Activated naive CD4-positive, alpha-beta T cell treated with anti-CD3 and anti-CD28 coated beads, Interleukin-2, amount 50 U/mL, for 24 hours (primary cell): ENCODE results near the gene TEX50.
A peak's percentile ranks its signal among the peaks of the same experiment; 100 is the strongest.
"Not testable (repeated sequence)": the region's sequence is repeated elsewhere in the genome, so short reads cannot be mapped to it uniquely, and the experiment has no call there.

Experiments used
- H3K27ac Mint-ChIP-seq: one replicate; pipeline ENCODE4 v1.8.0; 2021; ENCODE audit warnings: mild to moderate bottlenecking, mixed read lengths
- H3K27me3 Mint-ChIP-seq: one replicate; pipeline ENCODE4 v1.8.0; 2021; ENCODE audit warnings: mixed read lengths
- H3K36me3 Mint-ChIP-seq: one replicate; pipeline ENCODE4 v1.8.0; 2021; ENCODE audit warnings: mixed read lengths
- H3K4me1 Mint-ChIP-seq: one replicate; pipeline ENCODE4 v1.8.0; 2021; ENCODE audit warnings: mixed read lengths
- H3K4me3 Mint-ChIP-seq: one replicate; pipeline ENCODE4 v1.8.0; 2021; ENCODE audit warnings: mild to moderate bottlenecking, mixed read lengths
- H3K9me3 Mint-ChIP-seq: one replicate; pipeline ENCODE4 v1.8.0; 2021; ENCODE audit warnings: mixed read lengths

Gene TEX50

DNA sequence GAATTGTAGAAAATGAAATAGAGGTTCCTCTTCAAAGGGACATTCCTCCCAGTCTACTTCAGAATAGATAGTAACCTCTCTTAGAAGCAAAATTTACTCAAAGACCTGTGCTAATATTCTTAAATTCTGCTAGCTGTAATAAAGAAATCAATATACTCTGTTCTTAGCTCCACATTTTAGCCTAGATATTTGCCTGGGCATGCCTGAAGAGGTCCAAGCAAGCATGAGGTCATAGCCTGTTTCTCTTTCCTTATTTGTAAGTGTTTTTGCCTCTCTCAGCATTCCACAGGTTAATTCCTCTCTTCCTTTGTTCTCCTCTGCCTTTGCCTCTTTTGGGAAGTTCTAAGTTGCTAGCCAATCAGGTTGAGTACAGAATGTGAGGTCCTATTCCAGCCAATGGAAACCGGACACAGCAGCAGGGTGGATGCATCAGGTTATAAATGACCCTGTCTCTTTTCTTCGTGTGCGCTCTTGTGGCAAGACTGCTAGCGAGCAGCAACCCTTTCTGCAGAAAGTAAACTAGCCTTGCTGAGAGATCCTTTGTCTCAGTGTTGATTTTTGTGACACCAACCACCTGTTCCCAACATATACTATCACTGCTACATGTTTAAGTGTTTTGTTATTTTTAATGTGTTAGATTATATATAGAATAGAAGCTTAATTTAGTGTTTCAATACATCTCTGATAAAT is 7.5 kb downstream of the TEX50 start:
- not testable (repeated sequence) for H3K27me3 Mint-ChIP-seq, H3K4me3 Mint-ChIP-seq

GRCh38 chr1:173646656-173647055 is 11.5 kb downstream of the TEX50 start:
- no peak overlapping the region for H3K4me3 Mint-ChIP-seq
- H3K36me3 Mint-ChIP-seq, result no peaks in the 10 kb centered on the region
- peaks cover 4% of the 10 kb centered on the region for H3K27me3 Mint-ChIP-seq
- H3K9me3 Mint-ChIP-seq, result no peaks in the 10 kb centered on the region
- no peaks in the 10 kb centered on the region for H3K4me1 Mint-ChIP-seq
- no peak overlapping the region for H3K27ac Mint-ChIP-seq

More for the DNA sequence above, 7.5 kb downstream of the TEX50 start:
- H3K27ac Mint-ChIP-seq, H3K36me3 Mint-ChIP-seq, H3K4me1 Mint-ChIP-seq, H3K9me3 Mint-ChIP-seq: not testable (repeated sequence)

DNA sequence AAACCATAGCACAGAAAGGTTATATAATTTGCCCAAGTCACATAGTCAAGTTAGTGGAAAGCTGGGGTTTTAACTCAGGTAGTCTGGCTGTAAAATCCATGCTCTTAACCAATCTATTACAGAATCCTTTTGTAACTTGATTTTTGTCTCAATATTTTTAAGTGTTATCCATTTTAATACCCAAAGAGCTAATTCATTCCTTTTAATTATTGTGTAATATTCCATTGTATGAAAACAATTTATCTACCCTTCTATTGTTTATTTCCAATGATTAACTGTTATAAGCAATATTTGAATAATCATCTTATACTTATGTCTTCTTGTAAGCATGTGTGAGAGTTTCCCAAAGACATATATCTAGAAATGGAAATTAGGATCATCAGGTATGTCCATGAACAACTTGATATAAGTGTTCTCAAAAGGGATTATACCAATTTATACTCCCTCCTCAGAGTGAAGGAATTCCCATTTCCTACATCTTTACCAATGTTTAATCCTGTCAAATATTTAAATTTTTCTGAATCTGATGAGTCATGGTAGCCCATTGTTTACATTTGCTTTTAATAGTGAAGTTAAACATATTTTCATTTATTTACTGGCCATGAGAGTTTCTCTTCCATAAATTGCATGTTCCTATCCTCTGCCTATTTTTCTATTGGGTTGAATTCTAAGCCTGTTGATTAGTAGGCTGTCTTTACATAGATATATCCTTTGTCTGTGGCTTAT is 13.9 kb downstream of the TEX50 start:
- no peak overlapping the region for H3K27ac Mint-ChIP-seq
- H3K27me3 Mint-ChIP-seq, result peaks cover 4% of the 10 kb centered on the region
- H3K9me3 Mint-ChIP-seq, result no peaks in the 10 kb centered on the region
- H3K4me3 Mint-ChIP-seq, result no peak overlapping the region
- H3K36me3 Mint-ChIP-seq, result no peaks in the 10 kb centered on the region
- H3K4me1 Mint-ChIP-seq, result no peaks in the 10 kb centered on the region

GRCh38 chr1:173660306-173660705 is 25.2 kb downstream of the TEX50 start:
- no peaks in the 10 kb centered on the region for H3K9me3 Mint-ChIP-seq
- H3K4me1 Mint-ChIP-seq, result no peaks in the 10 kb centered on the region
- H3K27me3 Mint-ChIP-seq, result peaks cover 3% of the 10 kb centered on the region
- H3K4me3 Mint-ChIP-seq, result no peak overlapping the region
- H3K27ac Mint-ChIP-seq, result no peak overlapping the region
- H3K36me3 Mint-ChIP-seq, result no peaks in the 10 kb centered on the region

DNA sequence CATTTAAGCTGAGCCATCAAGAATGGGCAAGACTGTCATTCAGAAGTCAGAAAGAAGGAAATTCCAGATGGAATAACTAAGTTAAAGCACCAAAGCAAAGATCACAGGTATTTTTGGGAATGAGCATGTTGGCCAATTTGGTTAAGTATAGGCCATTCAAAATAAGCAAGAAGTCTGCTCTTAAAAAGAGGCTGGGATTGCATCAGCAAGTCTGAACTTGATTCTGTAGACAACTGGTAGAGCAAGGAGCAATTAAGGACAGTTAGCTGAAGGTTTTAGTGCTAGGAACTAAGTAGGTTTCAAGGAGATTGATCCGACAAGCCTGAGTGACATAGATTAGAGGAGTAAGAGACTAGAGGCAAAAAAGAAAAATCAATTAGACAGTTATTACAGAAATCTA is 26.1 kb downstream of the TEX50 start:
- H3K27me3 Mint-ChIP-seq, result peaks cover 1% of the 10 kb centered on the region
- H3K36me3 Mint-ChIP-seq, result no peaks in the 10 kb centered on the region
- no peak overlapping the region for H3K27ac Mint-ChIP-seq
- H3K9me3 Mint-ChIP-seq, result no peaks in the 10 kb centered on the region
- no peak overlapping the region for H3K4me3 Mint-ChIP-seq
- H3K4me1 Mint-ChIP-seq, result no peaks in the 10 kb centered on the region

GRCh38 chr1:173661763-173662162 is 26.6 kb downstream of the TEX50 start:
- Mint-ChIP-seq H3K27ac (no peak overlapping the region), H3K27me3 (peaks cover 1% of the 10 kb centered on the region), H3K9me3 (no peaks in the 10 kb centered on the region), H3K4me3 (no peak overlapping the region), H3K36me3 (no peaks in the 10 kb centered on the region), H3K4me1 (no peaks in the 10 kb centered on the region)

DNA sequence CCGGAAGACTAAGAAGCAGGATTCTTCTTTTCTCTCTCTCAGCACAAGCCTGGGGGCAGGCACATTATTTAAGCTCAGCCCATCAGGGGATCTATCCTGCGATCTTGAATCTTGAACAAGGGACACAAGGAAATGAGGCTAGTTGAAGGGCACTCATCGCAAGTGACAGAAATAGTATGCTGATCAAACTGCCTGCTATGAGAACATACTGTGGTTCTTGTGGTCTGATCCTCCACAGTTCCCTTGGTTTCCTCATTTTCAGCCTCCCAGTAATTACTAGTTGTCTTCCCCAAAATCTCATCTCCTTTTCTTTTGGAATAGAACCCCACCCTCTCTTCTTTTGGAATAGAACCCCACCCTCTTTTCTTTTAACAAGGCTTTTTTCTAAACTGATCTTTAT is 28.0 kb downstream of the TEX50 start:
- Mint-ChIP-seq H3K36me3 (no peaks in the 10 kb centered on the region), H3K4me3 (no peak overlapping the region), H3K4me1 (no peaks in the 10 kb centered on the region), H3K9me3 (no peaks in the 10 kb centered on the region), H3K27ac (no peak overlapping the region), H3K27me3 (peaks cover 8% of the 10 kb centered on the region)

- Mint-ChIP-seq H3K9me3 (no peaks in the 10 kb centered on the region), H3K27me3 (peaks cover 28% of the 10 kb centered on the region), H3K4me1 (peaks cover 6% of the 10 kb centered on the region), H3K4me3 (no peak overlapping the region), H3K27ac (no peak overlapping the region), H3K36me3 (no peaks in the 10 kb centered on the region)
These were observed 31.5 kb downstream of the TEX50 start for GRCh38 chr1:173666646-173667045.

DNA sequence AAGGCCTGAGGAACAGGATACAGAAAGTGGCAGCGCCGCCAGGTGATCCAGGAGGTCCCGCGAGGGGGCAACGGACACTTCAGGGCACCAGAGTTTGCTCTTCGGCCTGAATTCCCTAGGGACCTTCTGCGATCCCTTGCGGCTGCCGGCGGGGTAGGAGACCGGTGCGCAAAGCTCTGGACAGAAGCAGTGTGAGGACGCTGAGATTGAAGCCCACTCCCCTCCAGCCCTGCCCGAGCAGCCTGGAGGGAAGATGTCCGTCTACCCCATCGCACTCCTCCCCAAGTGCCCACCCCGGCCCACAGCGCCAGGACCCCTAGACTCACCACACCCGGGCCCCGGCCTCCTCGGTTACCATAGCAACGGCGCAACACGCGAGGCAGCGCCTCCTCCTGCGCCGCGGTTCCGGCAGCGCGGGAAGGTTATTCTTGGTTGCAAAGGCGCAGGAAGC is 34.4 kb downstream of the TEX50 start, which contains the start of gene ANKRD45:
Gene ANKRD45, minus strand, starts transcription at position 361 of the 451 bp plus-strand sequence. CDS start 10,433 bp downstream, outside the sequence.
- Mint-ChIP-seq H3K27me3 (peaks cover 28% of the 10 kb centered on the region), H3K9me3 (no peaks in the 10 kb centered on the region), H3K4me1 (peaks cover 6% of the 10 kb centered on the region), H3K4me3 (peak within 1 kb of the TSS; percentile 38), H3K36me3 (no peaks in the 10 kb centered on the region), H3K27ac (no peak within 1 kb of the TSS)

DNA sequence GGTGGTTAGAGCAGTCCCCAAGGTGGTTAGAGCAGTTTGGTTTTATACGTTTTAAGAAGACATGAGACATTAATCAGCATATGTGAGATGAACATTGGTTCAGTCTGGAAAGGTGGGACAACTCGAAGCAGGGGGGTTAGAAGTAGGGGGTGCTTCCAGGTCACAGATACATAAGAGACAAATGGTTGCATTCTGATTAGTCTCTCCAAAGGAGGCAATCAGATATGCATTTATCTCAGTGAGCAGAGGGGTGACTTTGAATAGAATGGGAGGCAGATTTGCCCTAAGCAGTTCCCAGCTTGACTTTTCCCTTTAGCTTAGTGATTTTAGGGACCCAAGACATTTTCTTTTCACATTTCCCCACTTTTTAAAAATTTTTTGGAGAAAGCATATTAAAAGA is 39.4 kb downstream of the TEX50 start:
- H3K27ac Mint-ChIP-seq, H3K36me3 Mint-ChIP-seq, H3K4me3 Mint-ChIP-seq, H3K4me1 Mint-ChIP-seq, H3K9me3 Mint-ChIP-seq: not testable (repeated sequence)
- peaks cover 15% of the 10 kb centered on the region for H3K27me3 Mint-ChIP-seq

DNA sequence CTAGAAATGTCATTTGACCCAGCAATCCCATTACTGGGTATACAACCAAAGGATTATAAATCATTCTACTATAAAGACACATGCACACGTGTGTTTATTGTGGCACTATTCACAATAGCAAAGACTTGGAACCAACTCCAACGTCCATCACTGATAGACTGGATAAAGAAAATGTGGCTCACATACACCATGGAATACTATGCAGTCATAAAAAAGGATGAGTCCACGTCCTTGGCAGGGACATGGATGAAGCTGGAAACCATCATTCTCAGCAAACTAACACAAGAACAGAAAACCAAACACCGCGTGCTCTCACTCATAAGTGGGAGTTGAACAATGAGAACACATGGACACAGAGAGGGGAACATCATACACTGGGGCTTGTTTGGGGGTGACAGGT is 45.0 kb downstream of the TEX50 start:
- not testable (repeated sequence) for H3K27me3 Mint-ChIP-seq, H3K9me3 Mint-ChIP-seq, H3K36me3 Mint-ChIP-seq, H3K27ac Mint-ChIP-seq, H3K4me1 Mint-ChIP-seq, H3K4me3 Mint-ChIP-seq

- Mint-ChIP-seq H3K4me3 (no peak overlapping the region), H3K36me3 (peaks cover 5% of the 10 kb centered on the region), H3K9me3 (no peaks in the 10 kb centered on the region), H3K27me3 (peaks cover 2% of the 10 kb centered on the region), H3K27ac (no peak overlapping the region), H3K4me1 (no peaks in the 10 kb centered on the region)
These were observed 47.0 kb downstream of the TEX50 start for GRCh38 chr1:173682184-173682583.

GRCh38 chr1:173683838-173684237 is 48.7 kb downstream of the TEX50 start:
- not testable (repeated sequence) for H3K27ac Mint-ChIP-seq, H3K36me3 Mint-ChIP-seq, H3K4me1 Mint-ChIP-seq

GRCh38 chr1:173685121-173685520 is 50.0 kb downstream of the TEX50 start:
- not testable (repeated sequence) for H3K9me3 Mint-ChIP-seq, H3K27ac Mint-ChIP-seq, H3K4me3 Mint-ChIP-seq, H3K27me3 Mint-ChIP-seq, H3K36me3 Mint-ChIP-seq
- H3K4me1 Mint-ChIP-seq, result peaks cover 18% of the 10 kb centered on the region

More at GRCh38 chr1:173683838-173684237, 48.7 kb downstream of the TEX50 start:
- not testable (repeated sequence) for H3K27me3 Mint-ChIP-seq, H3K4me3 Mint-ChIP-seq, H3K9me3 Mint-ChIP-seq
